ENCODE data around the gene XCL1.

DNA sequence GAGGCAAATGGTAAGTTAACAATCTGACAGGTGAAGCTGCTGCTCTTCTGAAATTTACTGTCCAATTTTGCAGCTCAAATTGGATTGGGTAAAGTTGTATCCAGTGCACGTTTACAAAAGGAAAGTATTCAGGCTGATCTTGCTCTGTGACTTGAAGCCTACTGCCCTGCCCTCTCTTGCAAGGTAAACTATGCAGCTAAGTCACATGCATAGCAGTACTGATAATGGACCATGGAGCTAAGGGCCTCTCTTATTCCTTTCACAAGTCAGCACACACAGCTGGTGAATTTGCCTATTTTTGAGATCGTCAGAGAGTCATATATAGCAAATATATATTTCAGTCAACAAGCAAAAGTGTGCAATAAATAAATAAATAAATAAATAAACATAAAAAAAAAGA, 23.2 kb downstream of the XCL1 start:
- TF ChIP-seq EZH2 (IDR thresholded peaks at IDR 0.05; ENCODE audit: insufficient read depth, poor library complexity, severe bottlenecking) = no peak
- TF ChIP-seq EZH2phosphoT487 (IDR thresholded peaks at IDR 0.05; ENCODE audit: insufficient read depth, low read depth) = no peak
